Suppressor macrophage (primary cell): ENCODE data around the gene IGFN1.
"Not testable (repeated sequence)": the region's sequence is repeated elsewhere in the genome, so short reads cannot be mapped to it uniquely, and the experiment has no call there.

Experiments used
- DNase-seq, 4 experiments: peaks; one replicate each; pipeline ENCODE4 v3.0.0-alpha.2; 2020 to 2022
- total RNA-seq, 17 experiments: gene quantifications; one replicate each; lab custom pipeline; 2026; ENCODE audit warnings: mixed read lengths in 6 of 17, inconsistent platforms in 3 of 17; lab: John Stamatoyannopoulos, UW

IGFN1 gene
- 0 to 8.2 (median 0.21) reads per million in 17 experiments for total RNA-seq

DNA sequence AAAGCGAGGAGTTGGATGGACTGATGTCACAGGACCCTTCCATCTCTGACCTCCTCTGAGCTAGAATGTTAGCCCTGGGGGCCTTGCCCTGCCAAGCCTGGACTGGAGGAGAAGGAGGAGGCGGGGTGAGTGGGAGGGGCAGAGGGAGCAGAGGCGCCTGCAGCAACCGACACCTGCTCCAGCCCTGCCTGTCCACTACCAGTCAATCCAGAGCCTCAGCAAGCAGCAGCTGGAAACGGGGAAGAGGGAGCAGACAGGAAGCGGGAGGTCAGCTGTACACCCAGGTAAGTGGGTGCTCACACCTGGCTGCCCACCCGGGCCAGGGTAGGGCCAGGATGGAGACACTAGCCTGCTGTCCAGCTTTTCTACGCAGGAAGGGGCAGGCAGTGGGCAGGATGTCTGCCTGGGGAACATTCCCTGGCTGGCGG lies at the start of gene IGFN1:
Gene IGFN1 (plus strand): TSS at position 201 of the 428 bp plus-strand sequence. CDS start 2,470 bp downstream, outside the sequence.
- no peak for DNase-seq

GRCh38 chr1:201140941-201141260 lies 49.7 kb upstream of the IGFN1 start:
- DNase-seq: no peak

GRCh38 chr1:201141418-201141817 lies 49.2 kb upstream of the IGFN1 start:
- DNase-seq: no peak

DNA sequence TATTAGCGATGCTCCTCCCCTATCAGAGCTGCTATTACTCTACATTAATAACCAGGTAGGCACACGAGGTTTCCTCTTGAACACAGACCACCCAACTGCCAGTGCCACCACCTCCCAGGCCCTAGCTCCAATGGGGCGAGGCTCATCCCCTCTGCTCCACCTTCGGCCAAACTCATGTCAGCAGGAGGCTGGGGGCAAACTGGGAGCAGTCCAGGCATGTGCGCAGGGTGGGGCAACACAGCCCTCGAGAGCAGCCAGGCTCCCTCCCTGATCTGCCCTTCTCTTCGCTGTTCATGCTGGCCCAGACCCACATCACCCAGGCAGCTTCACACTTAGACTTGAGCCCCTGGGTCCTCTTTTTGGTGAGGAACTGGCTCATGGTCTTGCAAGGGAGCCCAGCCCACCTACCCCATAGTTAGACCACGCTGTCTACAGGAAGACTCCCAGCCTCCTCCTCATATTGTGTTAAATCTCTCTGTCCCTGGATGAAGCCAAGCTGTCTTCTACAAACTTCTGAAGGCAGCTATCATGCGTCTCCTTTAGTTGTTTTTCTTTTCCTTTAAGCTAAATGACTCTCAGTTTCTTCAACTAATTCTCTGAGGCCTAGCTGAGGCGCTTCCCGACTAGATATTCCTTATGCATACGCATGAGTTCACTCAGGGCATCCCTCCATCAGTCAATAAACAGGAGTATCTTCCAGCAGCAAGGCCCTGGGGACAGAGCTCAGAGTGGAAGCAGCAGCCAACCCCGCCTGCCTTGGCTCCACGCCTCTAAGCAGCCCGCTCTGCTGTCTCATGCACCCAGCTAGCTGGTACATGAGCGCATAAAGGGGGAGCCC lies 48.4 kb upstream of the IGFN1 start:
- no peak for DNase-seq

DNA sequence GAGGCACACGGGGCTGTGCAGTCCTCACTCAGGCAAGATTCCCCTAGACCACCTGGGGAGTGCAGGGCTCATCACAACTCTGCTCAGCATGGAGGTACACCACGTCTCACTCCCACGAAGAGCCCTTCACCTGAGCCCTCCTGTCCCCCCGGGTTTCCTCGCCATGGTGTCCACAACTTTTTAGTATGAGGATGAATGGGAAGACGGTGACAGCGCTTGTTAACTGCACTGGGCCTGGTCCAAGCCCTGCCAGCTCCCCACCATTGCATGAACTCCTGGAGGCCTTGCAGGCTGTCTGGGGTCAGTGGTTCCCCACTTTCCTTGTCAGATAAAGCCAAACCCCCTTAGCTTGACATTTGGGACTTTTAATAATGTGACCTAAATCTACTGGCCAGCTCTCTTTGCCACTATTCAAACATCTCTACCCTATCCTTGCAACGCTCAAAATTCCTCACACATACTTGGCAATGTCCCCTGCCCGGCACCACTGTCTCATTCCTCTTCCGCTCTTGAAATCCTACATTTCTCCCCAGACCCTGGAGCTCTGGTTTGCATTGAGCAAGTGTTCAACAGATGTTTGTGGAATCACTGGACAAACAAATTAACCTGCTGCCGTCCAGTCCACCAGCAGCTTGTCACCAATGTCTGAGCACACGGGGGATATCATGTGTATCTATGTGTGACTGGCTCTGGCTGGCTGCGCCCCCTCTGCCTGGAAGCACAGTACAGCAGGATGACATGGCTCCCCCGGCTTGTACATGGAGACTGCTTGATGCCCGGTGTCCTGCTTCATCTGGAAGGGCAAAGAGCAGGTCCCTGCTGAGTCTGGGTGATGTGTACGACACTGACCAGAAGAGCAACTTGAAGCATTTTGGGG lies 47.5 kb upstream of the IGFN1 start:
- no peak for DNase-seq

DNA sequence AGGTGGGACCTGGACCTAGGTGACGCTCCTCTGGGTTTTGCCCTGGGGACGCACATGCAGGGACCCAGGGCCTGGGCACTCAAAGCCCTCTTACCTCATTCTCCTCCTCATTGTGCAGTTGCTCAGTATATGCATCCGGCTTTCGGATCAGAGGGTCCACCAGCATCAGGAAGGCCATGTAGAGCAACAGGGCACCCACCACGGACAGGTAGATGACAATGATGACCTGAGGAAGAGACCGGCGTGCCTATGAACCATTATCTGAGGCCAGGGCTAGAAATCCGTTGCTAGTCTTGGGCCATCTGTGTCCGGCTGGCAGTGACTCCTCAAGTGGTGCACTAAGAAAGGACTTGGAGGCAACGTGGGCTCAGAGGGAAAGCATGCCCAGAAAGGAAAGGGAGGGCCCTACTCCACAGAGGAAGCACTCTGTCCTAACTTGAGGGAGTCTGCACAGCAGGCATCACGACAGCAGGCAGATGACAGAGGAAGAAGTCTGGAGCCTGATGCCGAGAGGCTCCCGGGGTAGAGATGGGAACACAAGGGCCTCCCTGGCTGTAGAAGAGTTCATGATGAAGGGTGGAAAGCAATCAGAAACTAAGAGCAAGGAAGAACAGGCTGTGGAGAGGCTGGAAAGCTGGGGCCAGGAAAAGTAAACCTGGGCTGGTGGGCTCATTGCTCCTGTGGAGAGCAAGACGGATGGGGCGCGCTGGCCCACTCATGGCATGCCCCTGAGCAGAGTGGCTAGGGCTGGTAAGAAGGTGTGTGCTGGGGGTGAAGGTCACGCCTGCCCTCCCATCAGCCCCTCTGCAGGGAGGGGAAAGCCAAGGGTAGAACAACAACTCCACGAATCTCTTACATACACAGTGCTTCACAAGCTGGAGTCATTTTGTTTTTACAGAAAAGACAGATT lies 46.6 kb upstream of the IGFN1 start:
- DNase-seq: no peak

GRCh38 chr1:201144701-201145100 lies 45.9 kb upstream of the IGFN1 start:
- DNase-seq: no peak

DNA sequence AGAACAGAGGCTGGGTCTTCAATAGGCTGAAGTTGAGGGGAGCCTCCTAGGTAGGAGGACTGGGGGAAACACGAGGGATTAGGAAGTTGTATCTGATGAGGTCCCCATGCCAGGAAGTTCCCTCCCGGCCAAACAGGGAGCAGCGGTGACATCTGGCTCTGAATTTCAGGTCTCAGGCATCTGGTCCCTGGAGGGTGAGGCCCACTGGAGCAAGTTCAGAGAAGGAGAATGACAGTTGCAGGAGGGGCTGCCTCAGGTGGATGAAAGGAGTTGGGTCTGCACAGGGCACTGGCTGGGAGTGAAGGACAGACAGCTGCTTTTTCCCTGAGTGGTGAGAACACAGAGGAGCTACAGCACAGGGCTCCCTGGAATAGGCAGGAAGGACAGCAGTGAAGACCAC lies 45.5 kb upstream of the IGFN1 start:
- DNase-seq: no peak

GRCh38 chr1:201145816-201146215 lies 44.8 kb upstream of the IGFN1 start:
- no peak for DNase-seq

DNA sequence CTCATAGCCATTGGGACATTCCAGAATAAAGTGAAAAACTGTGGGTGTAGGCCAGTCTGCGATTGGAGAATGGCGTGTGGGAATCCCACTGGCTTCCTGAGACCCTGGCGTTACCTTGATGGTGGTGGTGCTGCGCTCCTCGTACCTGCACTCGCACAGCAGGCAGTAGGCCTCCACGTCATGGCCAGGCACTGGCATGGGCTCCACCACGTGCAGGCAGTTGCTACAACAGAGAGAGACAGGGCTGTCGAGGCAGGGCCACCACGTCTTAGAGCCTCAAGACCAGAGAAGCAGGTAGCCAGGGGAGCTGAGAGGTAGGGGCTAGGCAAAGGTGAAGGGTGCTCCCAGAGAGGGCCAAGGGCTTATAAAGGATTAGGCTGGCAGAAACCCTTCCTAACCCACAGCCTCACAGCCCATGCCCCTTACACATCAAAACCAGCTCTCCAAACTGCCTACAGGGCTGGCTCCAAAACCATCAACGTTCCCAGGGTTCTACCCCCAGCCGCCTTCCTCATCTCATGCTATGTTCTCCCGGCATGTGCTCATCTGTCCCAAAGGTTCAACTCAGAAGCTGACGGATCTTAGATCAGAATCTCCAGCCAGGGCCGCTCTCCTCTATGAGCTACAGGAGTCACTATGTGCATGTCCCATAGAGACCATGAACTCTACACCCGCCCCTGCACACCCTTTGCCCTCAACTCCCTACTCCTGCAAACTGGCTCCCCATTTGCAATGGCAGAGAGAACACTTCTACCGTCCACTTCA lies 43.8 kb upstream of the IGFN1 start:
- no peak for DNase-seq

GRCh38 chr1:201147396-201148015 lies 43.1 kb upstream of the IGFN1 start:
- DNase-seq: no peak

GRCh38 chr1:201149400-201149799 lies 41.2 kb upstream of the IGFN1 start:
- peak in 3 of 4 experiments; percentile 24 to 39 (median 30) for DNase-seq

DNA sequence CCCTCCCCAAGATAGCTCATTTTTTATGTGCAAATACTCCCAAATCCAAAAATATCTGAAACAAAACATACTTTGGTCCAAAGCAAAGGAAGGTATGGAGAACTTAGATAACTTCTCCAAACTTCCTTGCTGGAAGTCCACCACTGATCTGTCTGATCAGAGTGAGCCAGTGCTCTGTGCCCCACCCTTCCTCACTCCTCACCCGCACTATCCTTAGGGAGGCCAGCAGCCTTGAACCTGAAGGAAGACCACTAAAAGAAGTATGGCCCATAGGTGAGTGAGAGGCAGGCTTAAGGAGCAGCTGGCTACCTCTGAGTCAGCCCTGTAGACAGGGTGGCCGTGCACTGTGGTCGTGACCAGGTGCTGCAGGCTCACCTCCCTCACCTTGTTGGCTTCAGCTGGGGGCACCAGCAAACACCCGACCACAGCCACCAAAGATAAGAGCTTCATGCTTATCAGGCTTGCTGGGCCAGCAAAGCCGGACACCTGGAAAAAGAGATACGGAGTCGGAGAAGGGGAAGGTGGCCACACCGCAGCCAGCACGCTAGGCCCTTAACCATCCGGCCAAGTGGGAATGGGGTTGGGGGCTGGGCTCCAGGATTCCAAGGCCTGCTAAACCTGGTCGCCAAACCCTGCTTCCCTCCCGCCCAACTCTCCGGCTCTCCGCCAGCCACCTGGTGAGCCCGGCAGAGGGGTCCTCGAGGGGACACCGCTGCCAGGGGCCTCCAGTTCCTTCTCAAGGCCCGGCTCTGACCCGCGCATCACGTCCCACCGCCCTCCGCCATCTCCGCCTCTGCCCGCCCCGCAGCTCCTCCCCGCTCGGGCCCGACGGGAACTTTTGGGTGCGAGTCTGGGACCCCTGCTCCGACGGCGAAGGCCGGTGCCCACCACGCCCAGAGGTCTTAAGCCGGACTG lies 36.9 kb upstream of the IGFN1 start:
- peak in 1 of 4 experiments; percentile 61 for DNase-seq

DNA sequence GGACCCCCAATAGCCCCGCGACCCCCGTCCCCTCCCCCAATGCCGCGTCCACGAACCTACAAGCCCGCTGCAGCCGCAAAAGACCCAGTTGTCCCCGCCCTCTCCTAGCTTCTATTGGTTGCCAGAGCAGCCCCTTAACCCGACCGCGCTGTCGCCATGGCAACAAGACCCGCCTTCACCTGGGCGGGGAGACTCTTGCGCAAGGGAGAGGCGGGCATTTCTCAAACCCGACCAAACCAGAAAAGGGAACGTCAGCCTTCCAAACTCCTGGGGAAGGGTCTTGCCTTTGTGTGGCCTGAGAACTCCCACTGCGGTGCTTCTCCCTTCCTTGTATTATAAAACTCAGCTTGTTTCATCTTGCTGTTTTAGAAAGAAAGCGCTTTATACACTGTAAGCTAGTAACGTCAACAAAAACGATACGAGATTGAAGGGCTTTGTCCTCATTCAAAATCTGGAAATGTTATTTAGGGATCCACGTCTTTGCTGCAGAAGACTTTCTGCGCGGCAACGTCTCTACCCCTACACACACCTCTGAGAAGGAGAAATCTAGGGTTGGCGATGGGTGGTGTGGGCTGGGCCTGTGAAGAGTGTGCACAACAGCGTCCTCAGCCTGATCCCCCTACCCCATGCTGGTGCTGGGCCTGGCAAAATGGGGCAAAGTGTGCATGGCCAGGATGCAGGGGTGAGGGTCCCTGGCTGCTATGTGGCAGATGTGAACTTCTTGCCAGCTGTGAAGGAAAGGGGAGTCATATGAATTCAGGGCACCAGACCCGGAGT lies 36.0 kb upstream of the IGFN1 start, which contains the start of gene TMEM9:
Gene TMEM9 (minus strand): TSS at position 86 of the 777 bp plus-strand sequence. CDS start 551 bp downstream, outside the sequence.
- DNase-seq: peak; percentile 95 to 97 (median 97)

DNA sequence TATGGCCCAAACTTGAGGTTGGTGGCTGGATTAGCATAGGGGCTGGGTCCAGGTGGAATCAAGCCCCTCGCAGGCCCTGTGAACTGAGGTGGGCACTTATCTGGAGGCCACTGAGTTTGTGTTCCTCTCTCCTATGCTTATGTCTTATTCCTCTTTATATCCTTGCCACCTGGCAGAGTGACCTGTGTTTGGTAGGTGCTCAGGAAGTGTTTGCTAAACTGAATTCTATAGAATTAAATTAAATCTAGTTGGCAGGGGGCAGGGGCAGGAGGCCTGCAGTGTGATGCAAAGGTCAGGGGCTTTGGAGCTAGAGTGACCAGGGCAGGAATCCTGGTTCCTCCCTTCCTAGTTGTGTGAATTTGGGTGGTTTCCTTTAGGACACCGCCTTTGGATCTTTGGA lies 35.3 kb upstream of the IGFN1 start:
- no peak for DNase-seq

GRCh38 chr1:201156346-201156745 lies 34.3 kb upstream of the IGFN1 start:
- DNase-seq: no peak

- DNase-seq: no peak
Observed at GRCh38 chr1:201156819-201157218, 33.8 kb upstream of the IGFN1 start.

DNA sequence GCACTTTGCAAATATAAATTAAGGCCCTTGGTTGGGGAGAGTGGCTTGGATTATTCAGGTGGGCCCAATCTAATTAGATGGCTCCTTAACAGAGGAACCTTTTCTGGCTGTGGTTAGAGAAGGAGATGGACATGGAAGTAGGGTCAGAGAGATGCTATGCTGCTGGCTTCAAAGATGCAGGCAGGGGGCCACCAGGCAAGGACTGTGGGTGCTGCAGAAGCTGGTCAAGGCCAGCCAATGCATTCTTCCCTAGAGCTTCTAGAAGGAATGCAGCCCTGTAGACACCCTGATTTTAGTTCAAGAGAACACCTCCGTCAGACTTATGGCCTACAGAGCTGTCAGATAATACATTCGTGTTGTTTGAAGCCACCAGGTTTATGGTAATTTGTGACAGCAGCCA lies 32.7 kb upstream of the IGFN1 start:
- DNase-seq: no peak

GRCh38 chr1:201163036-201163435 lies 27.6 kb upstream of the IGFN1 start:
- DNase-seq: not testable (repeated sequence)
